GM18502 (cell line): Measurements from ENCODE around the gene OR51B6.
"Not testable (repeated sequence)": the region's sequence is repeated elsewhere in the genome, so short reads cannot be mapped to it uniquely, and the experiment has no call there.

Experiments
- ATAC-seq: cut with Tn5 transposase; IDR thresholded peaks from one replicate; pipeline ENCODE4 v1.9.1; 2021; ENCODE audit warnings: mild to moderate bottlenecking; ENCODE audit not compliant: unreplicated experiment, poor library complexity

Gene OR51B6

DNA sequence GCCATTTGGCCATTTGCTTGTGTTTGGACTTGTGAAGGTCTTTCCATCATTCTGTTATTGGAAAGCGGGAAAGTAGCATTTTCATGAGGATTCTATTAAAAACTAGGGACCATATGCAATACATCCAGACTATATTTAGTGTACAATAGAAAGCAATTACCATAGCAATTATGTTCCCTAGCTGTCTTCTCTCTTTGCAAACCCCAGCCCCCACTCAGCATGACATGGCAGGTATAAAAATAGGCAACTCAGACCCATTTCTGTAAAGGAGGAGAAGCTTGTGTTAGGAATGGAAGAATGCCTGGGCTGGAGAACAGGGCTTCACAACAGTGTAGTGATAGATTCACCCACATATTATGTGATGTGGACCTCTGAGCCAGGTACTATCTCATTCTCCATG lies 12.4 kb downstream of the OR51B6 start:
- no peak for ATAC-seq

DNA sequence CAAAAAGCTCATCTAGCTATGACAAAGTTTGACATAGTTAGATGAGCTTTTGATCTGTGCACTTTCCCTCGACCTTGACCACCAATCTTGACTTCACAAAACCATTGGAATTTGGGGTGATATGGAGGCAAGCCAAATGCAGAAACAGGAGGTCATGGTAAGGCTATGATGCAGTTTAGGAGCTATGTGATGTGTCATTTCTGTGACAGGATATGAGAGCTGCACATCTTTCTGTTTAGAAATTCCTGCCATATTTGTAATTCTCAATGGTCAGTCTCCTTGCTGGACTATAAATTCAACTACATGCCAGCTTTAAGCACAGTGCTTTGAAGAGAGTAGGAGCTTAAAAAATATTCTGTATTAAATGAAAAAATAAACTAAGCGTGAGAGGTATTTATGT lies 12.9 kb downstream of the OR51B6 start:
- no peak for ATAC-seq

DNA sequence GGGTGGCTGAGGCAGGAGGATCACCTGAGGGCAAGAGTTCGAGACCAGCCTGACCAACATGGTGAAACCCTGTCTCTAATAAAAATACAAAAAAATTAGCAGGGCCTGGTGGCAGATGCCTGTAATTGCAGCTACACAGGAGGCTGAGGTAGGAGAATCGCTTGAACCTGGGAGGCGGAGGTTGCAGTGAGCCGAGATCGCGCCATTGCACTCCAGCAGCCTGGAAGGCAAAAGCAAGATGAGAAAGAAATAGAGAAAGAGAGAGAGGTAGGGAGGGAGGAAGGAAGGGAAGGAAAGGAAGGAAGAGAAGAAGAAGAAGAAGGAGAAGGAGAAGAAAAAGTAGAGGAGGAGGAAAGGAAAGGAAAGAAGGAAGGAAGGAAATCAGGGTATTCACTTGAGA lies 15.1 kb downstream of the OR51B6 start:
- ATAC-seq: not testable (repeated sequence)

DNA sequence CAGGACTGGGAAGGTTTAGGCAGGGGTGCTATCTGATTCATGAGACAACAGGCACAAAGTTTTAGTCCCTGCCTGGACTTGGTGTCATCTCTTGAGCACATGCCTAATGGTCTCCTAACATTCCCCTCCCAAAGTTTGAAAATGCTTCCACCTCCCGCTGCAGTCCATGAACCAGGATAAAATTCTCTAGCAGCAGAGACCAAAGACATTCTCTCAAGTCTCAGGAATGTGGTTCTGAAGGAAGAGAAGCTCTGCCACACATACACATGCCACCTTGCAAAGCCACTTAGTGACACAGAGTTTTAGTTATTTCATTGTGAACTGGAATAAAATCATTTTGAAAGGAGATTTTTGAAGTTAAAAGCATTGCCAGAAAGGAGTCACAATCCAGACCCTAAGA lies 15.5 kb downstream of the OR51B6 start:
- ATAC-seq: no peak

DNA sequence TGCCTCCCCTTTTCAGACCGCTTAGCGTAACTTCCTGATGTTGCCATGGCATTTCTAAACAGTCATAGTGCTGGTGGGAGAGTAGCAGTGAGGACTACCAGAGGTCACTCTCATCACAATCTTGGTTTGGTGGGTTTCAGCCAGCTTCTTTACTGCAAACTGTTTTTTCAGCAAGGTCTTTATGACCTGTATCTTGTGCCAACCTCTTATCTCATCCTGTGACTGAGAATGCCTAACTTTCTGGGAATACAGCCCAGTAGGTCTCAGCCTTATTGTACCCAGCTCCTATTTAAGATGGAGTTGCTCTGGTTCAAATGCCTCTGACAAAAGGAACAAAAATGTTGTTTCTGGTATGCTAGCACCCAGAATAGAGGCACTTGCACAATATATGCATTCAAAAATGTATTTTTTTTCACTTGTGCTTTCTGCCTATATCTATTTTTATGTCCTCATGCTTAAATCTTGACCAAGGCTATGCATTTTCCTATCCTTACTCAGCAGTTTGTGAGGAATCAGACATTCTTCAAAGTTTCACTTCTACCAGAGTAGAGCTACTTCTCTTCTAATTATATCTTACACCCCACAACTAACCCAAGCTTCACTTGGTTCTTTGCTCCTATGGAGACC lies 16.3 kb downstream of the OR51B6 start:
- ATAC-seq: no peak

DNA sequence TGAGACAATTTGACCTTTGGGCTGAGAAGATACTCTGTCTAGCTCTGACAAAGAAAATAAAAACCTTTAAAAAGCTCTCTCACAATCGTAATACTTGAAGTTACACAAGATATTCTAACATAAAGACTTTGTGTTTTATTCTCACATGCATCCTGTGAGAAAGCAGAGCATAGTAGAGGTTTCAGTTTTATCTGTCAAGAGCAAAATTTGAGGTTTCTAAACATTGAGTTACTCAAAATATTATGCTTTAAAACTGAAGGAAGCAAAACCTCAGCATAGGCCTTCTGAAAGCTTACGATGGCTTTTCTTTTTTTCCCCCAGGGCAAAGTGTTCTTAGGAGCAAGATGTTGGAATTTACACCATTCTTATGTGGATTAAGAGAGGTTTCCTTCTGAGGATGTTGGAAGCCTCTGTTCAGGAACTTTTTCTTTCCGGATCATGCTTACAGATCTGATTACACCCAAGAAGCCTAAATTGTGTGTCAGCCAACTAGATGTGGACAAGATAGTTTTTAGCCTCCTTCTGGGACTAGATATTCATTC lies 17.3 kb downstream of the OR51B6 start:
- ATAC-seq: peak; percentile 48

DNA sequence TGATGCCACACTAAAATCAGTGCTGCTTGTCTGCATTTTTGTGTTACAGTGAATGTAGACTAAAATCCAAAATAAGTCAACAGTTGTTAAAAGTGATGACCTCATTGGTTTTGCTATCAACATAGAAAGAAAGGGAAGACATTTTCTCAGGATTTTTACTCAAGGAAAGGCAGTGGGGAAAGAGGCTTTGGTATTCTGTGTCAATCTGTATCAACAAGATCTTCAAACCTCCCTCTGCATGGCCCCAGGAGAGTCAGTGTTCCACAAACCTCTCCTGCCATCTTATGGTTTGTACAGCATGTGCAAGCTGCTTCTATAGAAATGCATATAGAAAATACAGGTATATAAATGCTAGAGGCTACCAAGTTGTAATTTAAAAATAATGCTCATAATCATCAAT lies 18.5 kb downstream of the OR51B6 start:
- no peak for ATAC-seq

DNA sequence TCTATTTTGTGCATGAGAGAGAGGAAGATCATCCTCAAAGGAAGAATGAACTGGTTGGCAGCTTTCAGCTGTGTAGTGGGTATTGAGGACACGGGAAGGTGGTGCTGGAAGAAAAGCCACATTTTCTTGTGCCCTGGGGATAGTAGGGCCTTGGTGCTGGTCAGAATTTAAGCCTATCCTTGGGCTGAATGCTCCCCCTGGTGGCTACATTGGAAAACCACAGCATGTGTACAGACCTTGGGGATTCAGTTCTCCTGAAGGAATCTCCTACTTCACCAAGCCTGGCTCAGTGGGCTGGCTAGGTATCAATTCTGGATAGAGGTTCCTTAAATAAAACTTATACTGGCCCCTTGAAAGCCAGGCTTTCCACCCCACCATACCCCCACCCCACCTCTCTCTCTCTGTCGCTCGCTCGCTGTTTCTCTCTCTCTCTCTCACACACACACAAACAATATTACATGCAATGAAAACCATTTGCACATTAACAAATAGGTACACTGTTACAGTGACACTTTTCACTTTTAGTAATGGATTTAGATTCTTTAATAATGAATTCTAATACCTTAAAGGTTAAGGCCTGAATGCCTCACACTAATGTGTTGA lies 29.5 kb downstream of the OR51B6 start:
- ATAC-seq: peak; percentile 85

DNA sequence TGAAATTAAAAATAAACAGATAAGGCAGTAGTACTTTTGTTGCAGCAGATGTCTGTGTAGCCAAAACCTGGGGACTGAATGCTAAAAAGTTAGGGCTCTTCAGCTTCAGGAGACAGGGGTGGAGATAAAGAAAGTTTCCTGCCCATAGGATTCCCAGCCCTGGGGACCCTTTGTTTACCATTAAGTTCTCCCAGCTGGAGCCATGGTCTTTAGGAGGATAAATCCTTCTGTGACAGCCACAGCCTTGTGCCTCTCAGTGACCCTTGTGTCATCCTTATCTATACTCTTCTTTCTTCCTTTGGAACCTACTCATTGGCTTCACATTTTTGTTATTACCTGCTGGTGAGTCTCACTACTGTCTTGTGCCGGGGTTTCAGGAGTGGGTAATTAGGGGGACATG lies 32.3 kb downstream of the OR51B6 start, which contains the start of gene OR51M1:
Gene OR51M1, plus strand, starts transcription at position 237 of the 400 bp plus-strand sequence. CDS start 5,587 bp downstream, outside the sequence.
- ATAC-seq: no peak

DNA sequence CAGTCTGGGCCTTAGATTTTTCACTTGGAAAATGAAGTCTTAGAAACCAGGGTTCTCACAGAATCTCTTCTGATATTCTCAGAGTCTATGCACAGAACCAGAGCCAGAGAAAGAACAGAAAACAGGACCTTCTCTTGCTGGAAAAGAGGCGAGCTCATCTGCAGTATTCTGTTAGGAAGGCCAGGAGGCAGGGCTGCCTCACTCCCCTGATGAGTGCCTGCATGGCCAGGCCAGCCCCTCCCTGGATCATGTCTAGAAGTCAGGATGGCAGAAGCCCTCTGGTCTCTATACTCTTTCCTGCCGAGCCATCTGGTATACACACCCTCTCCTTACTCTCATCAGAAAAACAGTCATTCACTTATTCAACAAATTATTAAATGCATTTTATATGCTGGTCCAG lies 33.0 kb downstream of the OR51B6 start:
- ATAC-seq: no peak

DNA sequence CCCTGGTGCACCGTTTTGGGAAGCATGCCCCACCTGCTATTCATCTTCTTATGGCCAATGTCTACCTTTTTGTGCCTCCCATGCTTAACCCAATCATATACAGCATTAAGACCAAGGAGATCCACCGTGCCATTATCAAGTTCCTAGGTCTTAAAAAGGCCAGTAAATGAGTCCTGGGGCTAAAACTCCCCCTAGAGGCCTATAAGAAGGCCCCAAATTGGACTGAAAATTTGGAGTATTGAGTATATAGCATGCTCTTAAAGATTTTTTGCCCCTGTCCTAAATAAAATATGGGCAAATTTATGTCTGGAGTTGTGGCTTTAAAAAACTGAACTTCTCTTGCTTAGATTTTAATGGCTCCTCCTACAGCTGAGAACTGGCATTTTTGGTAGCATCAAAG lies 38.9 kb downstream of the OR51B6 start:
- ATAC-seq: no peak

DNA sequence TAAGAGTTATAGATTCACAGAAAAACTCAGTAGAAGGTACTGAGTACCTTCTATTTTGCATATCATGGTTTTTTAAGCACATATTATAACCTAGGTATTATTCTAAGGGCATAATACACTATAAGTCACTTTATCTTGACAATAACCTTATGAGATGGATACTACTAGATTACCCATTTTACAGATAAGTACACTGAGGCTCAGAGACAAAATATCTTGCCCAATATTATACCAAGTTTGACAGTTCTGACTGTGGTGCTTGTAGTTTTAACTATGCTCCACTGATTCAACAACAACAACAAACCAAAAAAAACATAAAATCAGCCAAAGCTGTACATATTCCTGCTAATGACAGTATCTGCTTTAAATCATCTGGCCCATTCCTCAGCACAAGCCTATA lies 42.8 kb downstream of the OR51B6 start:
- no peak for ATAC-seq

DNA sequence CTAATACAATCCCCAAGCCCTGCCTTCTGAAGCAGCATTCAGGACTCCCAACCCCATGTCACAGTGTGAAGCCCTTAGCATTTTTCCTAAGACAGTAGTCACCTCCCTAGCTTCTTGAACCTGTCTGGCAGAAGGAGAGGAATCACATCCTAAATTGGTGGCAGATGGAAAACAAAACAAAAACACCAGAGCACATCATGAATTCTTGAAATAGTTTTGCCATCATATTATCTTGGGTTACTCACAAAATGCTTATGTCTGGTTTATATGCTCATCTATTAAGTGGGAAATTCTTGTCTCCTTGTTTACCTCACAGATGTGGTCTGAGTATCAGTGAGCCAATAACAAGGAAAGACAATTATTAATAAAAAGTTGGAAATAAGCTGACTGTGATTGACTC lies 47.6 kb downstream of the OR51B6 start:
- ATAC-seq: no peak
